Activated naive CD8-positive, alpha-beta T cell treated with anti-CD3 and anti-CD28 coated beads for 36 hours (primary cell): Measurements from ENCODE around the gene ERBB4. TPM values are rescaled to one million over a fixed set of nuclear protein-coding genes. Genes with fewer than 3 reads are reported as not detected.

Experiments used
- DNase-seq: peaks from one replicate; pipeline ENCODE4 v3.0.0; 2021
- H3K27ac Mint-ChIP-seq: one replicate; pipeline ENCODE4 v1.8.0; 2022; ENCODE audit warnings: mild to moderate bottlenecking, moderate library complexity, mixed read lengths
- H3K27me3 Mint-ChIP-seq: one replicate; pipeline ENCODE4 v1.8.0; 2022; ENCODE audit warnings: mild to moderate bottlenecking, mixed read lengths
- H3K36me3 Mint-ChIP-seq: one replicate; pipeline ENCODE4 v1.8.0; 2021; ENCODE audit warnings: mild to moderate bottlenecking, mixed read lengths
- H3K4me1 Mint-ChIP-seq: one replicate; pipeline ENCODE4 v1.8.0; 2021; ENCODE audit warnings: mixed read lengths
- H3K4me3 Mint-ChIP-seq: one replicate; pipeline ENCODE4 v1.8.0; 2022; ENCODE audit warnings: mild to moderate bottlenecking, moderate library complexity, mixed read lengths
- H3K9me3 Mint-ChIP-seq: one replicate; pipeline ENCODE4 v1.8.0; 2022; ENCODE audit warnings: mixed read lengths
- total RNA-seq, 2 experiments: library from RNA; stranded (reverse); gene quantifications; one replicate each; pipeline ENCODE4 v1.2.3, GENCODE V29; 2021

ERBB4 gene
- total RNA-seq, 2 experiments from 2014 or later = not detected

DNA sequence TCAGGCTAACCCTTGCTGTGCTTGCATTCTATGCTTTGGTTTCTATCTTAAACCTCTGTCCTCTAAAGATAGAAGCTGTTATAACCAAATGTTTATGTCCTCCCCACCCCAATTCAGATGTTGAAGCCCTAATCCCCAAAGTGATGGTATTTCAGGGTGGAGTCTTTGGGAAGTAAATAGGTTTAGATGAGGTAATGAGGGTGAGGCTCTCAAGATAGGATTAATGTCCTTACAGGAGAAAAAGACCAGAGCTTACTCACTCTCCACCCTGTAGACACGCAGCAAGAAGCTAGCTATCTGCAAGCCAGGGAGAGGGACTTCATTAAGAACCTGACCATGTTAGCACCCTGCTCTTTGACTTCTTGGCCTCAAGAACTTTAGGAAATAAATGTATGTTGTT is 362.5 kb downstream of the ERBB4 start:
- H3K27me3 Mint-ChIP-seq = no peaks in the 10 kb centered on the region
- H3K27ac Mint-ChIP-seq = no peak overlapping the region
- H3K4me1 Mint-ChIP-seq = no peaks in the 10 kb centered on the region
- no peak for DNase-seq
- peaks cover 4% of the 10 kb centered on the region for H3K9me3 Mint-ChIP-seq
- H3K36me3 Mint-ChIP-seq = no peaks in the 10 kb centered on the region
- H3K4me3 Mint-ChIP-seq = no peak overlapping the region

DNA sequence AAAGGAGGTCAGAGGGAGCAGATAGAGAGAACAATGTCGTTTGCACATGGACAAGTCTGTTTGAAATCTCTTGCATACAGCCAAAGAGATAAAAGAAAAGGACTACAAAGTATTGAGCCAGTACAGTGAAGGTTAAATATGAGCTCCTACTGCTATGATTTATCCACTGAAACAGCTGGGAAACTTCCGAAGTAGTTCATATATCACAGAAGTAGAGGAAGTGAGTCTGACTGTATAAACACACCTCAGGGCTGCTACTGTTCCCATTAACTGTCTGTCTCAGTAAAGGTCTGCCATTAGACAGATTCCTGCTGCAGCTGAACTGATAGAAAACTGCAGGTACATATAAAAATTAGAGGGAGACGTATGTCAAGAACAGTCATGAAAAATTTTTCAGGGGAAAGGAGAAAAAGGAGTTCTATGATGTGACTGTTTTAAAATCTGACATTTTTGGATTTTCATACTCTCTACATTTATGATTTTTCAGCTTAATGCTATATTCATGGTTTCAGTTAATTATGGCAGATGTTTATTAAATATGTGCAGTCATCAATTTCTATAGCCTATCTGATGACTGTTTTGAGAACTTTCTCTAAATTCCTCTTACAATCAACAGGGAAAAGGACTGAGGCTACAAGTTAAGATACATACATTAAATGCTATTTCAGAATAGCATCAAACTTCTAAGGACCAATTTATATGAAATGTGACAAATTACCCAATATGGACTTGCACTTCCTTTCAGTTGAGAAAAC is 364.7 kb downstream of the ERBB4 start:
- Mint-ChIP-seq H3K9me3 (peaks cover 7% of the 10 kb centered on the region), H3K4me1 (no peaks in the 10 kb centered on the region), H3K36me3 (no peaks in the 10 kb centered on the region), H3K27me3 (no peaks in the 10 kb centered on the region), H3K4me3 (no peak overlapping the region), H3K27ac (no peak overlapping the region)
- no peak for DNase-seq

DNA sequence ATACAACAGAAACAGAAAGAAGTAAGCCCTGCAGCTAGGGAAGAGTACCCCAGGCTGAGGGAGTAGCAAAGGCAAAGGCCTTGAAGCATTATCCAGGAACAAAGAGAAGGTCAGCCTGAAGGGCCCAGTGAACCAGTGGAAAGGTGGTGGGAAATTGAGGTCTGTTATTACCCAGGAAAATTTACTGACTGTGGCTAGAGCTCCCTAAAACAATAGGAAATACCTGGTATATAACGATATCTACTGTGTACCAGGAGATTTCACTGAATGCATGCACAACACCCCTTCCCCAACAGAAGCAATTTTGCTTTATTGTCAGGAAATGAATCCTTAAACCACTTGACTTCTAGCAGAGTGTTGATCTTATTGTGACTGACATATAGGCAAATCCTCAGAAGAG is 365.3 kb downstream of the ERBB4 start:
- DNase-seq = no peak
- H3K4me3 Mint-ChIP-seq = no peak overlapping the region
- no peaks in the 10 kb centered on the region for H3K4me1 Mint-ChIP-seq
- no peaks in the 10 kb centered on the region for H3K36me3 Mint-ChIP-seq
- H3K27ac Mint-ChIP-seq = no peak overlapping the region
- H3K9me3 Mint-ChIP-seq = peaks cover 7% of the 10 kb centered on the region
- no peaks in the 10 kb centered on the region for H3K27me3 Mint-ChIP-seq

DNA sequence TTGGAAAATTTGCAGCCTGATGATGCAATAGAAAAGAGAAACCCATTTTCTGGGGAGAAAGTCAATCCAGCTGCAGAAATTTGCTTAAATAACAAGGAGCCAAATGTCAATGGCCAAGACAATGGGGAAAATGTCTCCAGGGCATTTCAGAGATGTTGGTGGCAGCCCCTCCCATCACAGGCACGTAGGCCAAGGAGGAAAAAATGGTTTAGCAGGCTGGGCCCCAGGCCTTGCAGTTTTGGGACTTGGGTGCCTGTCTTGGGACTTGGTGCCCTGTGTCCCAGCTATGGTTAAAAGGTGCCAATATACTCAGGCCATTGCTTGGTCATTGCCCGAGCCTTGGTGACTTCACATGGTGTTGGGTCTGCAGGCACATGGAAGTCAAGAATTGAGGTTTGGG is 368.2 kb downstream of the ERBB4 start:
- no peak for DNase-seq
- peaks cover 10% of the 10 kb centered on the region for H3K9me3 Mint-ChIP-seq
- no peaks in the 10 kb centered on the region for H3K36me3 Mint-ChIP-seq
- H3K27ac Mint-ChIP-seq = no peak overlapping the region
- no peak overlapping the region for H3K4me3 Mint-ChIP-seq
- no peaks in the 10 kb centered on the region for H3K4me1 Mint-ChIP-seq
- H3K27me3 Mint-ChIP-seq = no peaks in the 10 kb centered on the region

DNA sequence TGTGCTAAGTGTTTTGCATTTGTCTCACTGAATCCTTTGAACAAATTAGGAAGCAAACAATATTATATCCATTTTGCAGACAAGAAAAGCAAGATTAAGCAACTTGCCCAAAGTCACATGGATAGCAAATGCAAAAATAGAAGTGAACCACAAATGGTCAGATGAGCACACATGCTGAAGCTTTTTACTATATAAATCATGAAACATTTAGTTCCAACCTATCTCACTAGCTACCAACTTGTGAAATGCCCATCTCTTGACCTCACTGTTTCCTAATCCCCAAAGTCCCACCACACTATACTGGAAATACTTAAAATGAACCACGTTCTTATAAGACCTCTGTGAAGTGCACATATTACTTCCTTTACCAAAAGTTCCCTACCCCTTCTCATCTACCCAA is 380.5 kb downstream of the ERBB4 start:
- no peak for DNase-seq
- Mint-ChIP-seq H3K4me1 (no peaks in the 10 kb centered on the region), H3K4me3 (no peak overlapping the region), H3K36me3 (no peaks in the 10 kb centered on the region), H3K9me3 (no peaks in the 10 kb centered on the region), H3K27me3 (no peaks in the 10 kb centered on the region), H3K27ac (no peak overlapping the region)

DNA sequence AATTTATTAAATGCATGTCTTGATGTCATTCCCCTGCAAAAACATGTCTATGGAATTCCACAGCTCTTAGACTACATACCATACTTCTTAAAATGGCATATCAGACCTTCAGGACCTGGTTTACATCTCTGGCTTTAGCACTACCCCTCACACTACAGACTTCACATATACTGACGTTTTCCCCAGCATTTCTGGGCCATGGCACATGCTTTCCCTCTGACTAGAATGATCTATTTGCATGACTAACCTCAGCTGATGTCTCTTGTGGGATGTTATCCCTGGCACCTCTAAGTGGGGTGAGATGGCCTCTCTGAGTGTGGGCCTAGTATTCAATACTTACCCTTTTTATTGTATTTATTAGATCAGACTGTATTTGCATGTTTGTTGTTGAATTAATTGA is 381.6 kb downstream of the ERBB4 start:
- H3K27ac Mint-ChIP-seq = no peak overlapping the region

DNA sequence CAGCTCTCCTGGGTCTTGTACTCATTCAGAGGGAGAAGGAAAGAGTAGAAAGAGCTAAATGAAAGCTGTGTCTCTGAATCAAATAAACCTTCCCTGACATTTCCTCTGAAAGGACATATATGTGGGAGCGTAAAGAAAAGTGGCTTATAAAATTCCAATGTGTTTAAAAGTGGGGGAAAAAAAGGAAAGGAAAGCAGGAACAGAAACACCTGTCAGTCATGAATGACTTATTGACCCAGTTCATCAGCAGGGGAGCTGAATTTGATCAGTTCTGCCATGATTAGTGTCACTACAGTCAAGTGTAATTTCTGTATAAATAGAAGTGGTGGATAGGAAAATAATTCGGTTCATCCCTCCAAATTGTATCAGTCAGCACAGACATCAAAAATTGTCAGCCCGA is 382.5 kb downstream of the ERBB4 start:
- Mint-ChIP-seq H3K27me3 (no peaks in the 10 kb centered on the region), H3K9me3 (no peaks in the 10 kb centered on the region), H3K4me3 (no peak overlapping the region), H3K27ac (no peak overlapping the region), H3K4me1 (no peaks in the 10 kb centered on the region), H3K36me3 (no peaks in the 10 kb centered on the region)
- DNase-seq = no peak

More for the DNA sequence above, 381.6 kb downstream of the ERBB4 start:
- H3K4me3 Mint-ChIP-seq = no peak overlapping the region
- no peaks in the 10 kb centered on the region for H3K4me1 Mint-ChIP-seq
- H3K27me3 Mint-ChIP-seq = no peaks in the 10 kb centered on the region
- no peaks in the 10 kb centered on the region for H3K9me3 Mint-ChIP-seq
- DNase-seq = no peak
- no peaks in the 10 kb centered on the region for H3K36me3 Mint-ChIP-seq

DNA sequence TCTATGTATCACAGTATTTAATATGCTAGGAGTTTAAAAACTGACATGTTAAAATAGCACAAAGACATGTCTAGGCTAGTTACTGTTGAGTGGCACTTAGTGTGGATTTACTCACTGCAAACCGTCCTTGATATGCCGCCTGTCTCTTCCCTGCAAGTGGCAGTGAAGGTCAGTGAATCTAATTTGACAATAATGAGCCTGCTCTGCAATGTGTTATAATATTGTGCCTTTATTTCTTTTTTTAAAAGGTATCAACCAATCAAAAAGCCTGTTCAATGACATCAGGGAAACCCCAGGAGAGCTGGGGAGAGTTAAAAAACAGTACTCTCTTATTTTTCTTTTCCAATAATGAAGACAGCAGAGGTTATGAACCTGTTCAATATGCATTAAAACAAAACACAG is 384.1 kb downstream of the ERBB4 start:
- no peak overlapping the region for H3K4me3 Mint-ChIP-seq
- no peaks in the 10 kb centered on the region for H3K36me3 Mint-ChIP-seq
- no peak for DNase-seq
- H3K27ac Mint-ChIP-seq = no peak overlapping the region
- H3K27me3 Mint-ChIP-seq = no peaks in the 10 kb centered on the region
- no peaks in the 10 kb centered on the region for H3K4me1 Mint-ChIP-seq
- peaks cover 1% of the 10 kb centered on the region for H3K9me3 Mint-ChIP-seq

DNA sequence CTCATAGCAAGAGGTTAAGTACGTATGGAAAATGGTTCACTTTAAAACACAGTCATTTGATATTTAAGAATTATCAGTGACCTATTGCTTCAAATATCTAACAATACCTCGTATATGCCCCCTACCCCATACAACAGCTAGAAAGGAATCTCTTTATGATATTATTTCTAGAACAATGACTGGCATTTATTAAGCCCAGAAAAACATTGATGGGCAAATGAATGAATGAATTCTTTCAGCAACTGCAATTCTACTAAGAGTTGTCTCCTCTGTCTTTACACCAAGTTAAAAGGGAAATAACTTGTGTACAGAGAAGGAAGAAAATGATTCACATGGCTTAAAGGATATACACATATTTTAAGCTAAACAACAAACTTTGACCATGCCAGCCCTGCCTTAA is 384.7 kb downstream of the ERBB4 start:
- H3K4me1 Mint-ChIP-seq = no peaks in the 10 kb centered on the region
- DNase-seq = no peak
- H3K36me3 Mint-ChIP-seq = no peaks in the 10 kb centered on the region
- H3K4me3 Mint-ChIP-seq = no peak overlapping the region
- peaks cover 1% of the 10 kb centered on the region for H3K9me3 Mint-ChIP-seq
- no peaks in the 10 kb centered on the region for H3K27me3 Mint-ChIP-seq
- H3K27ac Mint-ChIP-seq = no peak overlapping the region

DNA sequence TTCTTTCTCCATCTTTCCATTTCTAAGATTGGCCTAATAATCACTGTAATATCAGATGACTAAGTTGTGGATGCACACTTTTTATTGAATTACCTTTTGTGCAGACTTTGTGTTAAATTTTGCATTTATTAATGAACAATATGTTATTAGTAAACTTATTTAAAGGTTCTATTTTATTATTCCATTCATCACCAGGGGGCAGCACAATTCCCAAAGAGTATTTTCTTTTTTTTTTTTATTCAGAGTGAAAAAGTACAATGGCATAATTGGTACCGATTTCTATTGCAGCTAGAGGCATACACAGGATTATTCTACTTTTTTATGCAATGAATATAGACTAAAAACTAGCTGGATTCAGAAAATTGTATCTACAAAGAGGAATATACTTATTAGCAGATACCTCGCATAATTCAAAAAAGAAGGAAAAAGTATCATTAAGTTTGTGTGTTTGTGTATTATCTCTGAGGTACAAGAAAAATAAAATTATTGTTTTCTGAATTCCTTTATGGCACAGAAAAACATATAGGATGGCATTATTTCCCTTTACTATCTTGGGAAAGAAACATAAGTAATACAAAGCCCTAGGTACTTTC is 390.6 kb downstream of the ERBB4 start:
- H3K36me3 Mint-ChIP-seq = no peaks in the 10 kb centered on the region
- no peaks in the 10 kb centered on the region for H3K27me3 Mint-ChIP-seq
- H3K4me1 Mint-ChIP-seq = no peaks in the 10 kb centered on the region
- H3K27ac Mint-ChIP-seq = no peak overlapping the region
- H3K9me3 Mint-ChIP-seq = peaks cover 1% of the 10 kb centered on the region
- DNase-seq = no peak
- no peak overlapping the region for H3K4me3 Mint-ChIP-seq

DNA sequence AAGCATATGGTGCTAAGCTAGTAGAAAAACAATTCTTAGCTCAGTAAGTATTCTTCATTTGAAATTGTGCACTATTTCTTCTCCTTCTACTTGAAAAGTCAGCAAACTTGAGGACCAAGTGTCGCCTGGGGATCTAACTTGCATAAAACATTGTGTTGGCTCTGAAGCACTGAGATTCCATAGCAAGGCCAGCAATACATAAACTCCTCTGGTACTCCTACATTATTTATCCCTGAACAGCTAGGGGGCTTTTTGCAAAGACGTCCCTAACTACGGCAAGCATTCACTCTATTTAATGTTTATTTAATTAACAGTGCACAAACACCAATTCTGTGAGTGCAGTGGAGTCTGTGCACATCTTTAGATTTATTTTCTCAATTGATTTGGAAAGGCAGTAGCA is 392.2 kb downstream of the ERBB4 start:
- H3K27me3 Mint-ChIP-seq = no peaks in the 10 kb centered on the region
- H3K4me1 Mint-ChIP-seq = no peaks in the 10 kb centered on the region
- H3K27ac Mint-ChIP-seq = no peak overlapping the region
- H3K9me3 Mint-ChIP-seq = peaks cover 1% of the 10 kb centered on the region
- no peaks in the 10 kb centered on the region for H3K36me3 Mint-ChIP-seq
- H3K4me3 Mint-ChIP-seq = no peak overlapping the region
- DNase-seq = no peak

DNA sequence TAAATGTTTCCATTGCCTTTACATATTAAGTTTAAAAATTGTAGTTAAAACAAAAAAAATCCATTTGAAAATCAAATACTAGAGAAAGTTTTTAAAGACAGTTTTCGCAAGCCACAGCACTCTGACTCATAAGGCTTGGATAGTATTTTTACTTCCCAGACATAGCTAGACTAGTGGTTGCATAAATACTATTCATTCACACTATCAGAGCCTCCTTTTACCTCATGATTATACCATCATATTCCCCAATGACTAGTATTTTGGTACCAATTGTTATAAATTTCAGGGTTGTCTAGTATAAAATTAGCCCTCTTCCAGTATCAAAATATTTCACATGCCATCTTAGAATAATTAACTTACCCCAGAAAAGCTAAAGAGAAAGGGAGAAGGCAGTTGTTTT is 393.5 kb downstream of the ERBB4 start:
- H3K36me3 Mint-ChIP-seq = no peaks in the 10 kb centered on the region
- no peak overlapping the region for H3K27ac Mint-ChIP-seq
- H3K4me3 Mint-ChIP-seq = no peak overlapping the region
- H3K4me1 Mint-ChIP-seq = no peaks in the 10 kb centered on the region
- no peak for DNase-seq
- H3K27me3 Mint-ChIP-seq = no peaks in the 10 kb centered on the region
- no peaks in the 10 kb centered on the region for H3K9me3 Mint-ChIP-seq

DNA sequence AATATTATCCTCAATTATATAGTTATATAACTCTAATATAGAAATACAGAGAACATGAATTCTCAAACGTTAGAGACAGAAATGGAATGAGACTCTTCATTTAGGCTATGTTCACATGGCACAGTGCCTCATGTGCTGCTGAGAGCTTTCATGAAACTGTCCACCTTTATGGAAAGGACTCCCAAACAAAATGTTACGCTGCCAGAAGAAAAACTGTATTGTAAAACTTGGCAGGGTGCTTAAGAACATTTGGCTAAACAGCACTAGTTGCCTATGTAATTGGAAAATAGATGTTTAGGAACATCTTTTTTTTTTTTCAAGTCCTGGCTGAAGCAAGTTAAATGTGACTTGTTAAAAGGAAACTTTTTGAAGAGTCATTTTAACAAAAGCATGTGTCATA is 396.0 kb downstream of the ERBB4 start:
- no peaks in the 10 kb centered on the region for H3K9me3 Mint-ChIP-seq
- no peaks in the 10 kb centered on the region for H3K4me1 Mint-ChIP-seq
- no peaks in the 10 kb centered on the region for H3K36me3 Mint-ChIP-seq
- no peak overlapping the region for H3K27ac Mint-ChIP-seq
- DNase-seq = no peak
- H3K27me3 Mint-ChIP-seq = no peaks in the 10 kb centered on the region
- no peak overlapping the region for H3K4me3 Mint-ChIP-seq

DNA sequence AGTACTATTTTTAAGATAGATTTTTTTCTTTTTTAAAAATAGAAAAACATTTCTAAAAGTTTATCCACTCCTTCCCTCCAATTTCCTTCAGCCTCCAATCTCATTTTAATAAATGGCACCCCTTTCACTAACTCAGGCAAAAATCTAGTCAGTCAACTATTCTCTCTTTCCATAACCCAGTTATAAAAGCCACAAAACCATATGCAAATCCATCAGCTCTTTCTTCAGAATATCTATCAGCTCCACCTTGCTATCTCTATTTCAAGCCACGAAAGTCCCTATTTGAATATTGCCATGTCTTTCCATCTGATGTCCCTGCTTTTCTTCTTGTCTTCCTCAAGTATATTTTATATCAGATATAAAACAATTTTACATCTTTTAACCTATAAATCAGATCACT is 397.1 kb downstream of the ERBB4 start:
- no peak overlapping the region for H3K27ac Mint-ChIP-seq
- DNase-seq = no peak
- H3K9me3 Mint-ChIP-seq = no peaks in the 10 kb centered on the region
- H3K36me3 Mint-ChIP-seq = no peaks in the 10 kb centered on the region
- H3K4me1 Mint-ChIP-seq = no peaks in the 10 kb centered on the region
- no peaks in the 10 kb centered on the region for H3K27me3 Mint-ChIP-seq
- no peak overlapping the region for H3K4me3 Mint-ChIP-seq

DNA sequence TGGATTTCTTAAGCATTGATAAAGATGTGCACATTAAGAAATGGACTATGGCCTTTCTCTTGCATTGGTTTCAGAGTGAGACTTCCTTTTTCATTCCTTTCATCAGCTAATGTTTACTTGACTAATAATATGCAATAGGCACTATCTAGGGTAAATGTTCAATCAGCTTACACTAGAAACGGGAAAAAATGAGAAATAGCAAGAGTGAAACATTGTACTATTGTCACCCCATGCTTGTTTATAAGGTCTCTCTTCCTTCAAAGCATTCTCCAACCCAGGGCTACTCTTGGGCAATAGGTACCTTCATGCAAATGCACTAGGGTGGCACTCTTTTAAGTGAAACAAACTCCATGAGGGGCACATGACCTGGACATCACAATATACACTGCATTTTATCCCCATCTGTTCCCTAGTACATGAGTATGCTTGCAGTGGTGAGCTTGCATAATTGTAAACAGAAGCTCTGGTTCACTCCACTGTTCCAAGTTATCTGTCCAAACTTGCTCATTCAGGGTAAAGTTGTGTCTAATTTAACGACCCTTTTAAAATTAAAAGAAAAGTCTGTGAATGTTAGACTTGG is 402.3 kb downstream of the ERBB4 start:
- Mint-ChIP-seq H3K4me1 (no peaks in the 10 kb centered on the region), H3K9me3 (no peaks in the 10 kb centered on the region), H3K36me3 (no peaks in the 10 kb centered on the region), H3K27ac (no peak overlapping the region), H3K4me3 (no peak overlapping the region), H3K27me3 (no peaks in the 10 kb centered on the region)
- DNase-seq = no peak

DNA sequence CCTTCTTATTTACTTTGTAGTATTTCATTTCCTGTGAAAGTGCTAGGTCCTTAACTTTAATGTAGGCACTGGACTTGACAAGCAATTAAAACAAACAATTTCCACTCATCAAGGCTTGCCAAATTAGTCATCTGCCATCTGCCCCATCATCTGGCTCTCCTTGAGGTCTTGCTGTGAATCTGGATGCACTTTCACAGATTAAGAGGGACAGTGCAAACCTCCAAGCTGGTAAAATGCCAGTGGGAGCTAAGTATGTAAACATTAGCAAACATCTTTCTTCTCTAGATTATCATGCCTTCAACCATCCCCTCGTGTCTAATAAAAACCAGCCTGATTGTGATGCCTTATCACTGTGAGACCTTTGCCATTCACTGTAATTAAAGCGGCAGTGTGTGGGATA is 402.9 kb downstream of the ERBB4 start:
- Mint-ChIP-seq H3K27ac (no peak overlapping the region), H3K9me3 (no peaks in the 10 kb centered on the region)

More for the DNA sequence above, 402.9 kb downstream of the ERBB4 start:
- Mint-ChIP-seq H3K4me1 (no peaks in the 10 kb centered on the region), H3K27me3 (no peaks in the 10 kb centered on the region), H3K4me3 (no peak overlapping the region), H3K36me3 (no peaks in the 10 kb centered on the region)
- no peak for DNase-seq
